GM23338 (cell line): ENCODE data around the gene SLC4A5.

Experiments used
- CTCF ChIP-seq, 2 experiments: fragments of 200-600 bp in 1 of 2; sonication (generic) in 1 of 2; conservative IDR thresholded peaks; 2 replicates each; pipeline versions ENCODE4 v1.5.1 to v1.6.1; 2016 to 2017; ENCODE audit warnings: antibody characterized with exemption in 2 of 2, low read depth in 2 of 2, mild to moderate bottlenecking in 2 of 2, moderate library complexity in 1 of 2
- POLR2AphosphoS5 ChIP-seq: IDR thresholded peaks from 2 replicates; pipeline ENCODE4 v1.6.1; 2016; ENCODE audit warnings: antibody characterized with exemption, low read depth

- TF ChIP-seq CTCF (conservative IDR thresholded peaks at IDR 0.05; ENCODE audit: low read depth in 2 of 2), result no peak
- no peak for TF ChIP-seq POLR2AphosphoS5
Observed at GRCh38 chr2:74246496-74247195, 96.6 kb downstream of the SLC4A5 start.
